ENCODE results near the gene HABP4.

The HABP4 gene

DNA sequence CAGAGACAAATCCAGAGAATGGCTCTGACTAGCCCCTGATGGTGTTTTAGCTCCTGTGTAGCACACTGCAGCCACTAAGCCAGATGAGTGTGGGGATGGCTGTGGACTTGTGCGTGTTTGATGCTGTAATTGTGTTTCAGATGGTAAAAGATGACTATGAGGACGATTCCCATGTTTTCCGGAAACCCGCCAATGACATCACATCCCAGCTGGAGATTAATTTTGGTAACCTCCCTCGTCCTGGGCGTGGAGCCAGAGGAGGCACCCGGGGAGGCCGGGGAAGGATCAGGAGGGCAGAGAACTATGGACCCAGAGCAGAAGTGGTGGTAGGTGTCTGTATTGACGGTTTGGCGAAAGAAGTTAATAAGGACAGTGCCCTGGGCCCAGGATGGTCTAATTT is 38.0 kb downstream of the HABP4 start:
- no peaks in the 10 kb centered on the region for H3K36me3 ChIP-seq (ENCODE audit: control insufficient read depth, low read length)

GRCh38 chr9:96489482-96489979 is 39.6 kb downstream of the HABP4 start:
- Histone ChIP-seq H3K27ac (ENCODE audit: low read depth, low read length) (no peak overlapping the region), H3K4me2 (ENCODE audit: low read length) (no peak overlapping the region), H3K9me3 (ENCODE audit: control insufficient read depth, insufficient read depth, low read length) (no peaks in the 10 kb centered on the region), H3K27me3 (ENCODE audit: control insufficient read depth, low read length) (no peaks in the 10 kb centered on the region), H3K4me1 (ENCODE audit: control insufficient read depth, low read length) (peaks cover 4% of the 10 kb centered on the region), H3K4me3 (ENCODE audit: low read length) (no peak overlapping the region), H3F3A (ENCODE audit: control insufficient read depth, insufficient read depth) (no peaks in the 10 kb centered on the region), H3K36me3 (ENCODE audit: control insufficient read depth, low read length) (no peaks in the 10 kb centered on the region), H4K20me1 (ENCODE audit: control insufficient read depth, insufficient read depth, low read depth, low read length) (no peaks in the 10 kb centered on the region), H3K9me2 (replicated peaks; ENCODE audit: control insufficient read depth, low read length) (no peaks in the 10 kb centered on the region), H3K79me2 (ENCODE audit: control insufficient read depth, low read length) (no peaks in the 10 kb centered on the region)
- no peak for TF ChIP-seq EZH2phosphoT487 (IDR thresholded peaks at IDR 0.05; ENCODE audit: borderline replicate concordance, low read length)
- TF ChIP-seq CTCF (IDR thresholded peaks at IDR 0.05; ENCODE audit: low read depth, low read length, poor library complexity, severe bottlenecking) = no peak

More for the DNA sequence above, 38.0 kb downstream of the HABP4 start:
- Histone ChIP-seq H3K4me2 (ENCODE audit: low read length) (no peak overlapping the region), H3K4me1 (ENCODE audit: control insufficient read depth, low read length) (peaks cover 7% of the 10 kb centered on the region), H3K27me3 (ENCODE audit: control insufficient read depth, low read length) (no peaks in the 10 kb centered on the region), H3K9me3 (ENCODE audit: control insufficient read depth, insufficient read depth, low read length) (no peaks in the 10 kb centered on the region), H4K20me1 (ENCODE audit: control insufficient read depth, insufficient read depth, low read depth, low read length) (no peaks in the 10 kb centered on the region), H3K4me3 (ENCODE audit: low read length) (no peak overlapping the region), H3K9me2 (replicated peaks; ENCODE audit: control insufficient read depth, low read length) (no peaks in the 10 kb centered on the region), H3F3A (ENCODE audit: control insufficient read depth, insufficient read depth) (no peaks in the 10 kb centered on the region), H3K79me2 (ENCODE audit: control insufficient read depth, low read length) (no peaks in the 10 kb centered on the region), H3K27ac (ENCODE audit: low read depth, low read length) (no peak overlapping the region)
- TF ChIP-seq EZH2phosphoT487 (IDR thresholded peaks at IDR 0.05; ENCODE audit: borderline replicate concordance, low read length) (no peak), CTCF (IDR thresholded peaks at IDR 0.05; ENCODE audit: low read depth, low read length, poor library complexity, severe bottlenecking) (no peak)

DNA sequence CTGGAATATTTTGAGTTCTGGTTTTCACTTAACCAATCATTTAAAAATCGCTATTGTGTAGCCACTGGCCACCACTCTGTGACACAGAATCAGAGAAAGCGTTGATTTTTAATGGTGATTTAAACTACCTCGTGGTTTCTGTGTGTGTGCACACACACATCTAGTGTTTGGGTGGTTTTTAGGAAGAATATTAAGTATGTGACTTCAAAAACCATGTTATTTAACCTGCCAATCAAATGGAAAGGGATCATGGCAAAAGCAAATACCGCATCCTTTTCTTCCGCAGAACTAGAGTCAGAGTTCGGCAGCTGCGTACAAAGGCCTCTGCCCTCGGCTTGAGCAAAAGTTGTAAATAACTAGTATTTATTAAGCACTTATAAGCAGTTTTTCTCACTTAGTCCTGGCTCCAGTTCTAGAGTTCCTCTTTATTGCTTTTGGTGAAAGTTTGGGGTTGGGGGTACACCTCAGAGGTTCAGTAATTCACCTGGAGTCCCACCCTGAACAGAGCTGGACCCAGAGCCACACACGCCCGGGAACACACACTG is 40.6 kb downstream of the HABP4 start:
- Histone ChIP-seq H3K4me1 (ENCODE audit: control insufficient read depth, low read length) (no peaks in the 10 kb centered on the region), H4K20me1 (ENCODE audit: control insufficient read depth, insufficient read depth, low read depth, low read length) (no peaks in the 10 kb centered on the region), H3K4me3 (ENCODE audit: low read length) (no peak overlapping the region), H3K9me3 (ENCODE audit: control insufficient read depth, insufficient read depth, low read length) (no peaks in the 10 kb centered on the region), H3F3A (ENCODE audit: control insufficient read depth, insufficient read depth) (no peaks in the 10 kb centered on the region), H3K27ac (ENCODE audit: low read depth, low read length) (no peak overlapping the region), H3K79me2 (ENCODE audit: control insufficient read depth, low read length) (no peaks in the 10 kb centered on the region), H3K27me3 (ENCODE audit: control insufficient read depth, low read length) (no peaks in the 10 kb centered on the region), H3K9me2 (replicated peaks; ENCODE audit: control insufficient read depth, low read length) (no peaks in the 10 kb centered on the region), H3K4me2 (ENCODE audit: low read length) (no peak overlapping the region), H3K36me3 (ENCODE audit: control insufficient read depth, low read length) (no peaks in the 10 kb centered on the region)
- TF ChIP-seq EZH2phosphoT487 (IDR thresholded peaks at IDR 0.05; ENCODE audit: borderline replicate concordance, low read length) (no peak), CTCF (IDR thresholded peaks at IDR 0.05; ENCODE audit: low read depth, low read length, poor library complexity, severe bottlenecking) (no peak)
